ENCODE measurements around the gene SLC66A3. TPM values are rescaled to one million over a fixed set of nuclear protein-coding genes. Genes with fewer than 3 reads are reported as not detected.

SLC66A3 gene
- total RNA-seq, 1 donor from 2014 or later, result 17.6 TPM

GRCh38 chr2:11124760-11125068, 30.6 kb upstream of the SLC66A3 start:
- Histone ChIP-seq H3K27me3 (ENCODE audit: control insufficient read depth, insufficient read depth, low read length) (no peaks in the 10 kb centered on the region), H3K4me3 (ENCODE audit: low read depth, low read length) (no peak overlapping the region), H3K36me3 (ENCODE audit: control insufficient read depth, insufficient read depth, low read length) (no peaks in the 10 kb centered on the region)
- no peak for TF ChIP-seq CTCF (IDR thresholded peaks at IDR 0.05; ENCODE audit: insufficient read depth, low read length, severe bottlenecking)
- FAIRE-seq, result no peak
- no peak for DNase-seq (ENCODE audit: low read depth)

- no peak for DNase-seq (ENCODE audit: low read depth)
- FAIRE-seq, result no peak
- Histone ChIP-seq H3K4me3 (ENCODE audit: low read depth, low read length) (no peak overlapping the region), H3K27me3 (ENCODE audit: control insufficient read depth, insufficient read depth, low read length) (no peaks in the 10 kb centered on the region), H3K36me3 (ENCODE audit: control insufficient read depth, insufficient read depth, low read length) (no peaks in the 10 kb centered on the region)
- no peak for TF ChIP-seq CTCF (IDR thresholded peaks at IDR 0.05; ENCODE audit: insufficient read depth, low read length, severe bottlenecking)
These were observed 27.5 kb upstream of the SLC66A3 start for GRCh38 chr2:11127761-11128160.

GRCh38 chr2:11128243-11128951, 26.9 kb upstream of the SLC66A3 start:
- Histone ChIP-seq H3K27me3 (ENCODE audit: control insufficient read depth, insufficient read depth, low read length) (no peaks in the 10 kb centered on the region), H3K4me3 (ENCODE audit: low read depth, low read length) (no peak overlapping the region), H3K36me3 (ENCODE audit: control insufficient read depth, insufficient read depth, low read length) (no peaks in the 10 kb centered on the region)
- FAIRE-seq (no peak), DNase-seq (ENCODE audit: low read depth) (peak; percentile 74)
- no peak for TF ChIP-seq CTCF (IDR thresholded peaks at IDR 0.05; ENCODE audit: insufficient read depth, low read length, severe bottlenecking)

DNA sequence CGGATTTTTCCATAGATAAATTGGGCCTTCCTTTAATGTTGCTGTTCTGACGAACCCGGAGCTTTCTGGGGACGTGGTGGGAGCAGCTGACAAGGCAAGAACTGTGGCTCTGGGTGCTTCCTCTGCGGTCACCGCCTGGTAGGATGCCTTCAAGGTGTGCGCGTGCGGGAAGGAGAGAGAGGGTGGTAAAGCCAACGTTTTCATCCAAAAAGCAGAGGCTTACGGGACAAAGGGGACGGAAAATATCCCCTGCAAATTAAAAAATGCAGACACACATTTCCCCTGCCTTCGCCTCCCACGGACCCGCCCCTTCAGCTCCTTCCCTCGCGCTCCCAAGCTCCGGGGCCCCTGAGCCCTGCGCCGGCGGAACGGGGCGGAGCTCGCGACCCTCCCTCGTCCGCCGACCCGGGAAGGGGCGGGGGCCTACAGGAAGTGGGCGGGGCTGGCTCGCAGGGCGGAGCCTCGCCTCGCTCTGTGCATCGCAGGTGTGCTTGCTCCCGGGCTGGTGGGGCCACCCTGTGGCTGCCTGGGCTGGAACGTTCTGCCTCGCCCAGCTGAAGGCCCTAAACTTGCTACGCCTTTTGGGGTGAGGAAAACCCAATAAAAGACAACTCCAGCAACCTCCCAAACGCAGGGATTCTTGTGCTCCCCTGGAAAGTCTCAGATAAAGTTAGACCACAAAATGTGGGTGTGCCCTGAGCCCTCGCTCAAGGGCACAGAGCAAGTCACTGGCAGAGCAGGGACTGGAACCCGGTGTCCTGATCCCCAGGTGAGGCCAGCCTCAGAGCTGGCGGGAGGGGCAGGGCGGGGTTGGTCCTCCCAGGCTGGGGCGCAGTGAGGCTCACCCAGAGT, 25.4 kb upstream of the SLC66A3 start:
- peak; percentile 37 for DNase-seq (ENCODE audit: low read depth)
- peak overlapping the region; percentile 30 for H3K4me3 ChIP-seq (ENCODE audit: low read depth, low read length)
- no peaks in the 10 kb centered on the region for H3K27me3 ChIP-seq (ENCODE audit: control insufficient read depth, insufficient read depth, low read length)
- no peak for FAIRE-seq
- TF ChIP-seq CTCF (IDR thresholded peaks at IDR 0.05; ENCODE audit: insufficient read depth, low read length, severe bottlenecking), result peak; percentile 59
- no peaks in the 10 kb centered on the region for H3K36me3 ChIP-seq (ENCODE audit: control insufficient read depth, insufficient read depth, low read length)

DNA sequence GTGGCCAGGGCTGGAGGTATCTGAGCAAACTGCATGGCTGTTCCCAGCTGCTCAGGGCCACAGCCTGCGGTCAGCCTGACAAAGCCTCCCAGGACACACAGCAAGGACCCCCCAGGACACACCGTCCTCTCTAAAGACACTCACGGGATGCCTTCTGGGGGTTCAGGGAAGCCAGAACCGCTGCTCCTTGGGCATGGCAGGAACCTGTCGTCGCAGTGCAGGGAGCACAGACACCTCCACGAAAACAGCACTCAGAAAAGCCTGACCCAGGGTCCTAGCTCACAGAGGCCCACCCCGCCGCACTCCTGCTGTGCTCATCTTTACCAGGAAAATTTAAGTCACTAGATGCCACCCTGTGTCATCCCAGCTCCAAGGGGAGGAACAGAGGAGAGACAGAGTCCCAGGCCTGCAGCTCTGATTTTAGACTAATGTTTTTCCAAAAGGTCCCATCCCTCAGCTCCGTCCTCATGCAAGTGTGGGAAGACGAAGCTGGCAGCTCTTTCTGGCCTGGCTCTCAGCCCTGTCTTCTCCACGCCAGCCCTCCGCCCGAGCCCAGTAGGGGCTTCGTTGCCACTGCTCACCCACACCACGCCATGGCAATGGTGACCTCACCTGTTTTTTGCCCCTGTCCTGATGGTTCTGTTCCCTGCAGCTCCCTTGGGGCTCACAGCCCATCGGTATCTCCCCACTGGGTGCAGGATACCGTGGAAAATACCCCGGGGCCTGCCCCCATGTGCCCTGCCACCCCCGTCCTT, 23.9 kb upstream of the SLC66A3 start:
- Histone ChIP-seq H3K27me3 (ENCODE audit: control insufficient read depth, insufficient read depth, low read length) (no peaks in the 10 kb centered on the region), H3K36me3 (ENCODE audit: control insufficient read depth, insufficient read depth, low read length) (no peaks in the 10 kb centered on the region), H3K4me3 (ENCODE audit: low read depth, low read length) (no peak overlapping the region)
- no peak for TF ChIP-seq CTCF (IDR thresholded peaks at IDR 0.05; ENCODE audit: insufficient read depth, low read length, severe bottlenecking)
- FAIRE-seq (no peak), DNase-seq (ENCODE audit: low read depth) (no peak)

Measured in bronchial epithelial cell (primary cell).